ENCODE data around the gene PLEK. TPM values are rescaled to one million over a fixed set of nuclear protein-coding genes. Genes with fewer than 3 reads are reported as not detected.

The PLEK gene
- total RNA-seq, 1 donor from 2014 or later, result not detected

DNA sequence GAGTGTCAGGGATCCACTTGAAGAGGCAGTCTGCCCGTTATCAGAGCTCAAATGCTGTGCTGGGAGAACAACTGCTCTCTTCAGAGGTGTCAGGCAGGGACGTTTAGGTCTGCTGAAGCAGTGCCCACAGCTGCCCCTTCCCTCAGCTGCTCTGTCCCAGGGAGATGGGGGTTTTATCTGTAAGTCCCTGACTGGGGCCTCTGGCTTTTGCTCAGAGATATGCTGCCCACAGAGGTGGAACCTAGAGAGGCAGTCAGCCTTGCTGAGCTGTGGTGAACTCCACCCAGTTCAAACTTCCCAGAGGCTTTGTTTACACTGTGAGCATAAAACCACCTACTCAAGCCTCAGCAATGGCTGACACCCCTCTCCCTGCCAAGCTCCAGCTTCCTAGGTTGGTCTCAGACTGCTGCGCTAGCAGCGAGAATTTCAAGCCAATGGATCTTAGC, 38.1 kb downstream of the PLEK start:
- no peak for DNase-seq (ENCODE audit: low read depth)
- Histone ChIP-seq H3K4me3 (ENCODE audit: low read depth, low read length) (no peak overlapping the region), H3K27me3 (ENCODE audit: control insufficient read depth, insufficient read depth, low read length) (peaks cover 2% of the 10 kb centered on the region), H3K36me3 (ENCODE audit: control insufficient read depth, insufficient read depth, low read length) (no peaks in the 10 kb centered on the region)
- TF ChIP-seq, protein P1, sequence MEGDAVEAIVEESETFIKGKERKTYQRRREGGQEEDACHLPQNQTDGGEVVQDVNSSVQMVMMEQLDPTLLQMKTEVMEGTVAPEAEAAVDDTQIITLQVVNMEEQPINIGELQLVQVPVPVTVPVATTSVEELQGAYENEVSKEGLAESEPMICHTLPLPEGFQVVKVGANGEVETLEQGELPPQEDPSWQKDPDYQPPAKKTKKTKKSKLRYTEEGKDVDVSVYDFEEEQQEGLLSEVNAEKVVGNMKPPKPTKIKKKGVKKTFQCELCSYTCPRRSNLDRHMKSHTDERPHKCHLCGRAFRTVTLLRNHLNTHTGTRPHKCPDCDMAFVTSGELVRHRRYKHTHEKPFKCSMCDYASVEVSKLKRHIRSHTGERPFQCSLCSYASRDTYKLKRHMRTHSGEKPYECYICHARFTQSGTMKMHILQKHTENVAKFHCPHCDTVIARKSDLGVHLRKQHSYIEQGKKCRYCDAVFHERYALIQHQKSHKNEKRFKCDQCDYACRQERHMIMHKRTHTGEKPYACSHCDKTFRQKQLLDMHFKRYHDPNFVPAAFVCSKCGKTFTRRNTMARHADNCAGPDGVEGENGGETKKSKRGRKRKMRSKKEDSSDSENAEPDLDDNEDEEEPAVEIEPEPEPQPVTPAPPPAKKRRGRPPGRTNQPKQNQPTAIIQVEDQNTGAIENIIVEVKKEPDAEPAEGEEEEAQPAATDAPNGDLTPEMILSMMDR (IDR thresholded peaks at IDR 0.05; ENCODE audit: insufficient read depth, low read length, poor library complexity, severe bottlenecking), result no peak

GRCh38 chr2:68404164-68404563, 39.1 kb downstream of the PLEK start:
- Histone ChIP-seq H3K27me3 (ENCODE audit: control insufficient read depth, insufficient read depth, low read length) (peaks cover 2% of the 10 kb centered on the region), H3K36me3 (ENCODE audit: control insufficient read depth, insufficient read depth, low read length) (no peaks in the 10 kb centered on the region), H3K4me3 (ENCODE audit: low read depth, low read length) (no peak overlapping the region)
- no peak for DNase-seq (ENCODE audit: low read depth)
- TF ChIP-seq, protein P1 (IDR thresholded peaks at IDR 0.05; ENCODE audit: insufficient read depth, low read length, poor library complexity, severe bottlenecking), result no peak

DNA sequence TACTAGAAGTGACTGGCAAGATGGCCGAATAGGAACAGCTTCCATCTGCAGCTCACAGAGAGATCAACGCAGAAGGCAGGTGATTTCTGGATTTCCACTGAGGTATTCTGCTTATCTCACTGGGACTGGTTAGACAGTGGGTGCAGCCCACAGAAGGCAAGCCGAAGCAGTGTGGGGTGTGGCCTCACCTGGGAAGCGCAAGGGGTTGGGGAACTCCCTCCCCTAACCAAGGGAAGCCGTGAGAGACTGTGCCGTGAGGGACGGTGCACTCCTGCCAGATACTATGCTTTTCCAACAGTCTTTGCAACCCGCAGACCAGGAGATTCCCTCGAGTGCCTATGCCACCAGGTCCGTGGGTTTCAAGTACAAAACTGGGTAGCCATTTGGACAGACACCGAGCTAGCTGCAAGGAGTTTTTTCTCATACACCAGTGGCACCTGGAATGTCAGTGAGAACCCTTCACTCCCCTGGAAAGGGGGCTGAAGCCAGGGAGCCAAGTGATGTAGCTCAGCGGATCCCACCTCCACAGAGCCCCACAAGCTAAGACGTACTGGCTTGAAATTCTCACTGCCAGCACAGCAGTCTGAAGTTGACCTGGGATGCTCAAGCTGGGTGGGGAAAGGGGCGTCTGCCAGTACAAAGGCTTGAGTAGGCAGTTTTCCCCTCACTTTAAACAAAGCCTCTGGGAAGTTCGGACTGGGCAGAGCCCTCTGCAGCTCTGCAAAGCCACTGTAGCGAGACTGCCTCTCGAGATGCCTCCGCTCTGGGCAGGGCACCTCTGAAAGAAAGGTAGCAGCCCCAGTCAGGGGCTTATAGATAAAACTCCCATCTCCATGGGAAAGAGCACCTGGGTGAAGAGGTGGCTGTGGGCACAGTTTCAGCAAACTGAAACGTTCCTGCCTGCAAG, 40.1 kb downstream of the PLEK start:
- H3K36me3 ChIP-seq (ENCODE audit: control insufficient read depth, insufficient read depth, low read length), result no peaks in the 10 kb centered on the region
- TF ChIP-seq, protein P1 (IDR thresholded peaks at IDR 0.05; ENCODE audit: insufficient read depth, low read length, poor library complexity, severe bottlenecking), result no peak
- H3K4me3 ChIP-seq (ENCODE audit: low read depth, low read length), result no peak overlapping the region
- peaks cover 2% of the 10 kb centered on the region for H3K27me3 ChIP-seq (ENCODE audit: control insufficient read depth, insufficient read depth, low read length)
- no peak for DNase-seq (ENCODE audit: low read depth)

DNA sequence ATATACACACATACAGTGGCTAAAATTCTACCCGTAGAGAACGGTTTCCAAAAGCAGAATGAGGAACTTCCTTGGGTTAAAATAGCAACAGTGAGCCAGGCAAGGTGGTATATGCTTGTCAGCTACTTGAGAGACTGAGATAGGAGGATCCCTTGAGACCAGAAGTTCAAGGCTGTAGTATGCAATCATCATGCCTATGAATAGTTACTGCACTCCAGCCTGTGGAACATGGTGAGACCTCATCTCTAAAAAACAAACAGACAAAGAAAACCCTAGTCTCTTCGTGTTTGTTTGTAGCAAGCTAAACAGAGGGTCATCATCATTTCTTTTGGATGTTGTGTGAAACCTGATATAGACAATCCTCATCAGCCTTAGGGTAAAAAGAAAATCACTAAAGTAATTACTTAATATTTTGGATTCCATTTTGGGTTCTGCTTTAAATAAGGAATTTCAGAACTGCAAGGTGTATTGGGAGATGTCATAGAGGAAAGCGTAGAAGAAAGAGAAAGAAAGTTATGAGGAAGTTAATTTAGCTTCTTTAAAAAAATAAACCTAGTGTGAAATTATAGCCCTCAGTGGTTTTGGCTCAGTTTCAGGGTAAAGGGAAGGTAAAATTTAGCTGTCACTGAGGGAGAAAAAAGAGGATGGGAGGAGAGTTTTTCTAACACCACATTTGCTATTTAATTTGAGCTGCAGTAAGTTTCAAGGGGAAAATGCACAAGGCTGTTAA, 46.5 kb downstream of the PLEK start:
- Histone ChIP-seq H3K4me3 (ENCODE audit: low read depth, low read length) (no peak overlapping the region), H3K27me3 (ENCODE audit: control insufficient read depth, insufficient read depth, low read length) (no peaks in the 10 kb centered on the region), H3K36me3 (ENCODE audit: control insufficient read depth, insufficient read depth, low read length) (no peaks in the 10 kb centered on the region)
- no peak for DNase-seq (ENCODE audit: low read depth)
- TF ChIP-seq, protein P1 (IDR thresholded peaks at IDR 0.05; ENCODE audit: insufficient read depth, low read length, poor library complexity, severe bottlenecking), result no peak

GRCh38 chr2:68412127-68412819, 47.2 kb downstream of the PLEK start:
- H3K4me3 ChIP-seq (ENCODE audit: low read depth, low read length), result no peak overlapping the region
- DNase-seq (ENCODE audit: low read depth), result no peak
- no peaks in the 10 kb centered on the region for H3K27me3 ChIP-seq (ENCODE audit: control insufficient read depth, insufficient read depth, low read length)

More at GRCh38 chr2:68412127-68412819, 47.2 kb downstream of the PLEK start:
- no peaks in the 10 kb centered on the region for H3K36me3 ChIP-seq (ENCODE audit: control insufficient read depth, insufficient read depth, low read length)
- TF ChIP-seq, protein P1 (IDR thresholded peaks at IDR 0.05; ENCODE audit: insufficient read depth, low read length, poor library complexity, severe bottlenecking), result no peak

All from kidney epithelial cell (primary cell).